Chondrocyte (in vitro differentiated cells): Measurements from ENCODE around the gene SIL1. TPM values are rescaled to one million over a fixed set of nuclear protein-coding genes. Genes with fewer than 3 reads are reported as not detected.

ENCODE experiments used
- DNase-seq: peaks from one replicate; pipeline ENCODE4 v3.0.0; 2021; ENCODE audit warnings: mixed read lengths, low spot score
- H3K27ac Mint-ChIP-seq: one replicate; pipeline ENCODE4 v1.8.0; 2021; ENCODE audit warnings: mild to moderate bottlenecking, moderate library complexity, mixed read lengths; ENCODE audit not compliant: unreplicated experiment
- H3K27me3 Mint-ChIP-seq: 2 replicates; pipeline ENCODE4 v1.8.0; 2021; ENCODE audit warnings: low read depth, mixed read lengths
- H3K36me3 Mint-ChIP-seq: 2 replicates; pipeline ENCODE4 v1.8.0; 2021; ENCODE audit warnings: low read depth, mixed read lengths
- H3K4me1 Mint-ChIP-seq: 2 replicates; pipeline ENCODE4 v1.8.0; 2021; ENCODE audit warnings: low read depth, mild to moderate bottlenecking, mixed read lengths
- H3K4me3 Mint-ChIP-seq: one replicate; pipeline ENCODE4 v1.8.0; 2021; ENCODE audit warnings: mild to moderate bottlenecking, moderate library complexity, mixed read lengths; ENCODE audit not compliant: unreplicated experiment
- H3K9me3 Mint-ChIP-seq: 2 replicates; pipeline ENCODE4 v1.8.0; 2021; ENCODE audit warnings: low read depth, mixed read lengths
- CTCF ChIP-seq: fragments of 200-600 bp; sonication (generic); IDR thresholded peaks from 2 replicates; pipeline ENCODE4 v1.5.0; 2021; ENCODE audit warnings: antibody characterized with exemption, mild to moderate bottlenecking, moderate library complexity
- total RNA-seq: library from RNA; stranded (reverse); gene quantifications from 3 replicates; pipeline ENCODE4 v1.2.1, GENCODE V29; 2021

Gene SIL1
- total RNA-seq, 1 donor from 2014 or later: 71.1 TPM

GRCh38 chr5:139064613-139065012, 133.6 kb downstream of the SIL1 start:
- no peaks in the 10 kb centered on the region for H3K36me3 Mint-ChIP-seq
- peaks cover 44% of the 10 kb centered on the region for H3K4me1 Mint-ChIP-seq
- DNase-seq: no peak
- no peak for TF ChIP-seq CTCF
- no peak overlapping the region for H3K27ac Mint-ChIP-seq
- no peaks in the 10 kb centered on the region for H3K9me3 Mint-ChIP-seq
- H3K4me3 Mint-ChIP-seq: no peak overlapping the region
- H3K27me3 Mint-ChIP-seq: no peaks in the 10 kb centered on the region

- no peaks in the 10 kb centered on the region for H3K27me3 Mint-ChIP-seq
- H3K4me1 Mint-ChIP-seq: peaks cover 42% of the 10 kb centered on the region
- H3K36me3 Mint-ChIP-seq: no peaks in the 10 kb centered on the region
- no peak overlapping the region for H3K27ac Mint-ChIP-seq
- no peak for TF ChIP-seq CTCF
- no peak for DNase-seq
- no peak overlapping the region for H3K4me3 Mint-ChIP-seq
- H3K9me3 Mint-ChIP-seq: no peaks in the 10 kb centered on the region
These were observed 134.5 kb downstream of the SIL1 start for GRCh38 chr5:139063664-139064054.

GRCh38 chr5:139062910-139063663, 135.1 kb downstream of the SIL1 start:
- no peaks in the 10 kb centered on the region for H3K27me3 Mint-ChIP-seq
- peaks cover 44% of the 10 kb centered on the region for H3K4me1 Mint-ChIP-seq
- no peak for TF ChIP-seq CTCF
- H3K27ac Mint-ChIP-seq: no peak overlapping the region
- H3K36me3 Mint-ChIP-seq: no peaks in the 10 kb centered on the region
- H3K9me3 Mint-ChIP-seq: no peaks in the 10 kb centered on the region
- no peak for DNase-seq
- no peak overlapping the region for H3K4me3 Mint-ChIP-seq

GRCh38 chr5:139061856-139062255, 136.3 kb downstream of the SIL1 start:
- Mint-ChIP-seq H3K9me3 (no peaks in the 10 kb centered on the region), H3K4me1 (peaks cover 46% of the 10 kb centered on the region)

GRCh38 chr5:139061274-139061673, 136.9 kb downstream of the SIL1 start:
- Mint-ChIP-seq H3K27me3 (no peaks in the 10 kb centered on the region), H3K4me1 (peaks cover 46% of the 10 kb centered on the region), H3K4me3 (no peak overlapping the region), H3K27ac (peak overlapping the region; percentile 93), H3K36me3 (no peaks in the 10 kb centered on the region), H3K9me3 (no peaks in the 10 kb centered on the region)
- DNase-seq: no peak
- TF ChIP-seq CTCF: no peak

More at GRCh38 chr5:139061856-139062255, 136.3 kb downstream of the SIL1 start:
- no peaks in the 10 kb centered on the region for H3K36me3 Mint-ChIP-seq
- peak overlapping the region; percentile 93 for H3K27ac Mint-ChIP-seq
- DNase-seq: no peak
- TF ChIP-seq CTCF: no peak
- H3K4me3 Mint-ChIP-seq: no peak overlapping the region
- no peaks in the 10 kb centered on the region for H3K27me3 Mint-ChIP-seq
